Left lung (tissue), 10 donors: ENCODE data around the gene RNF141. TPM values are rescaled to one million over a fixed set of nuclear protein-coding genes. Genes with fewer than 3 reads are reported as not detected.

ENCODE experiments used
- ATAC-seq: fragments of 200-7000 bp; cut with Tn5 transposase; one replicate; pipeline ENCODE4 v1.9.1; 2020; ENCODE audit warnings: moderate library complexity
- DNase-seq, 4 donors: peaks; one replicate each; pipeline ENCODE4 v3.0.0-alpha.2; 2013 to 2020
- H3K27ac ChIP-seq, 2 donors: fragments of 200-600 bp; sonication (generic) in 1 of 2; one replicate each; pipeline versions ENCODE4 v1.5.0 to v1.8.0; 2020 to 2021
- H3K27me3 ChIP-seq, 2 donors: fragments of 200-600 bp; sonication (generic) in 1 of 2; one replicate each; pipeline versions ENCODE4 v1.5.0 to v1.8.0; 2020 to 2021
- H3K36me3 ChIP-seq, 2 donors: fragments of 200-600 bp; sonication (generic) in 1 of 2; one replicate each; pipeline versions ENCODE4 v1.5.0 to v1.8.0; 2020 to 2021
- H3K4me1 ChIP-seq, 2 donors: fragments of 200-600 bp; one replicate each; pipeline ENCODE4 v1.8.0; 2021
- H3K4me3 ChIP-seq, 2 donors: fragments of 200-600 bp; sonication (generic) in 1 of 2; one replicate each; pipeline versions ENCODE4 v1.5.0 to v1.8.0; 2020 to 2021; ENCODE audit warnings: mild to moderate bottlenecking in 1 of 2
- H3K9me3 ChIP-seq, 2 donors: fragments of 200-600 bp; sonication (generic) in 1 of 2; one replicate each; pipeline versions ENCODE4 v1.5.0 to v1.8.0; 2020 to 2021
- intact Hi-C, 2 donors: fragments of 100-400 bp; cut with DNase I; formaldehyde crosslinking; loops; one replicate each; pipeline versions ENCODE4 v1.11.2 to v1.14.2; 2022
- polyA plus RNA-seq, 6 donors: library from polyadenylated mRNA; unstranded; fragments of 120-200 nt; gene quantifications; one replicate each; pipeline ENCODE4 v1.2.1, GENCODE V29; 2013; ENCODE audit not compliant: insufficient read length in 6 of 6
- total RNA-seq, 2 donors: library from RNA; stranded (reverse); fragmentation: NEBNext Ultra II Directional; extraction: Animal tissue kit (Norgen Biotek cat#: 25700); gene quantifications; one replicate each; pipeline ENCODE4 v1.2.1, GENCODE V29; 2021
- TF ChIP-seq, protein P1 (sequence below), 2 donors: fragments of 200-600 bp; sonication (generic) in 1 of 2; IDR thresholded peaks; one replicate each; pipeline versions ENCODE4 v1.5.0 to v1.8.0; 2021; ENCODE audit warnings: antibody characterized with exemption in 2 of 2
- donor health status: DM: no; HTN: yes; CAD: no.
- donor health status: DM: no; HTN: no; CAD: no.

Gene RNF141
- total and polyA plus RNA-seq, 8 donors: 30.4 to 74.7 (median 34.6) TPM

DNA sequence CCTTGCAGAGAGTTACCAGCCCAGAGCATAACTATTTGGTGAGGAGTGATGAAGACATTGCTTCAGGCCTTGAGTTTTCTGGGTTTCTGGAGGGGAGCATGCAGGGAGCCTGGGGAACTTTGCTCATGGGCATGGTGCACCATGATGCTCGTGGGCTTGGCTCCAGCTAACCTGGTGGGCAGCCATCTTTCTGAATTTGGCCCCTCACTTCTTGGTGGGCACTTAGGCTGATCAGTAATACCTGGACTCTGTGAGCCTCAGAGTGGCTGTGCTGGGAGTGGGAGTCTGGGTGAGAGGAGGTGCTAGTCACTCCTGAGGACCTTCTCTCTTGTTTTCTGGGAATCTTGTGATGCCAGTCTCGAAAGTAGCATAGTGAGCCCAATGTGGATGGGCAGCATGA, 55.3 kb downstream of the RNF141 start:
- Histone ChIP-seq H3K27me3 (no peaks in the 10 kb centered on the region), H3K4me3 (no peak overlapping the region), H3K36me3 (peaks cover 0 to 88% of the 10 kb centered on the region in 2 donors), H3K4me1 (peaks cover under 1 to 28% of the 10 kb centered on the region in 2 donors), H3K9me3 (no peaks in the 10 kb centered on the region), H3K27ac (no peak overlapping the region)
- ATAC-seq (no peak), DNase-seq (no peak)
- intact Hi-C loops: no loop called here
- TF ChIP-seq, protein P1, sequence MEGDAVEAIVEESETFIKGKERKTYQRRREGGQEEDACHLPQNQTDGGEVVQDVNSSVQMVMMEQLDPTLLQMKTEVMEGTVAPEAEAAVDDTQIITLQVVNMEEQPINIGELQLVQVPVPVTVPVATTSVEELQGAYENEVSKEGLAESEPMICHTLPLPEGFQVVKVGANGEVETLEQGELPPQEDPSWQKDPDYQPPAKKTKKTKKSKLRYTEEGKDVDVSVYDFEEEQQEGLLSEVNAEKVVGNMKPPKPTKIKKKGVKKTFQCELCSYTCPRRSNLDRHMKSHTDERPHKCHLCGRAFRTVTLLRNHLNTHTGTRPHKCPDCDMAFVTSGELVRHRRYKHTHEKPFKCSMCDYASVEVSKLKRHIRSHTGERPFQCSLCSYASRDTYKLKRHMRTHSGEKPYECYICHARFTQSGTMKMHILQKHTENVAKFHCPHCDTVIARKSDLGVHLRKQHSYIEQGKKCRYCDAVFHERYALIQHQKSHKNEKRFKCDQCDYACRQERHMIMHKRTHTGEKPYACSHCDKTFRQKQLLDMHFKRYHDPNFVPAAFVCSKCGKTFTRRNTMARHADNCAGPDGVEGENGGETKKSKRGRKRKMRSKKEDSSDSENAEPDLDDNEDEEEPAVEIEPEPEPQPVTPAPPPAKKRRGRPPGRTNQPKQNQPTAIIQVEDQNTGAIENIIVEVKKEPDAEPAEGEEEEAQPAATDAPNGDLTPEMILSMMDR (IDR thresholded peaks at IDR 0.05): no peak

DNA sequence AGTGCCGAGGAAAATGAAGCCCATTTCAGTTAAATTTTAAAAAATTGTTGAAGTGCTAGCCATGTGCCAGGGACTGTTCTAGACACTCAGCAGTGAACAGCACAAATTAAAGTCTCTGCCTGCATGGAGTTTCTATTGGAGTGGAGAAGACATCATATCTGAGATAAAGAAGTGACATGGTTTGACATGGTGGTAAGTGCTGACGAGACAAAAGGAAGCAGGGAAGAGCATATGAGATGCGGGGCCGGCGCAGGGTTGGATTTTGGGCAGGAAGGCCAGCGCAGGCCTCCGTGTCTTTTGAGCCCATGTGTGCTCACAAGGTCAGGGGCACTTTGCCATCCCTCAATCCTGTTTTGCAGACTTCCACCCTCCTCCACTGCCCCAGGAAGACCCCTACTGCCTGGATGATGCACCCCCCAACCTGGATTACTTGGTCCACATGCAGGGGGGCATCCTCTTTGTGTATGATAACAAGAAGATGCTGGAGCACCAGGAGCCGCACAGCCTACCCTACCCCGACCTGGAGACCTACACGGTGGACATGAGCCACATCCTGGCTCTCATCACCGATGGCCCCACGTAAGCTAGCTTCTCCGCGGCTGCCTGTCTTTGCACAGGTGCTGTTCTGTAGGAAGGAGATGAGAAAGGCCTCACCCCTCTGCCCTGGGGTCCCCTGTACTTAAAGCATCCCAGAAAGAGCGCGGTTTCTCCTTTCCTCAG, 56.4 kb downstream of the RNF141 start:
- Histone ChIP-seq H3K9me3 (no peaks in the 10 kb centered on the region), H3K4me1 (peaks cover 0 to 18% of the 10 kb centered on the region in 2 donors), H3K27me3 (no peaks in the 10 kb centered on the region), H3K27ac (no peak overlapping the region), H3K36me3 (peaks cover 0 to 95% of the 10 kb centered on the region in 2 donors), H3K4me3 (no peak overlapping the region)
- TF ChIP-seq, protein P1 (IDR thresholded peaks at IDR 0.05): no peak
- intact Hi-C loops: no loop called here
- ATAC-seq: no peak
- DNase-seq: no peak

DNA sequence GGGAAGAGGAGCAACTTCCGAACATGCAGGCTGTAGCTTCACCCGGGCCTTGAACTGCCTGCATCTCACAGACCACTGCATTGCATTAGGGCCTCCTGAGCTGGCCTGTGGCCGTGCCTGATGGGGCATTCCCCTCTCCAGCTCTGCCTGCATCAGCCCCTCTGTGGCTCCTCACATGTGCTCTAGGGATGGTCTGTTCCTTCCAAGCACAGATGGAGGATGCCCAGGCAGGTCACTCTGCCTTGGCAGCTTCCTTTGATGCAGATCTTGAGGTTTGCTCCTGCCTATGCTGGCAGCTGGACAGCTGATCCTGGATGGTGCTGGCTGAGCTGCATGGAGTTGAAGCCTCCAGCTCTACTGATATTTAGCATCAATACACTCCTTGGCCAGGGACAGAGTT, 57.4 kb downstream of the RNF141 start:
- Histone ChIP-seq H3K27ac (no peak overlapping the region), H3K4me3 (no peak overlapping the region), H3K4me1 (peaks cover 0 to 8% of the 10 kb centered on the region in 2 donors), H3K9me3 (no peaks in the 10 kb centered on the region), H3K27me3 (no peaks in the 10 kb centered on the region), H3K36me3 (peaks cover 0 to 94% of the 10 kb centered on the region in 2 donors)
- DNase-seq (no peak), ATAC-seq (no peak)
- intact Hi-C loops: no loop called here
- TF ChIP-seq, protein P1 (IDR thresholded peaks at IDR 0.05): no peak

DNA sequence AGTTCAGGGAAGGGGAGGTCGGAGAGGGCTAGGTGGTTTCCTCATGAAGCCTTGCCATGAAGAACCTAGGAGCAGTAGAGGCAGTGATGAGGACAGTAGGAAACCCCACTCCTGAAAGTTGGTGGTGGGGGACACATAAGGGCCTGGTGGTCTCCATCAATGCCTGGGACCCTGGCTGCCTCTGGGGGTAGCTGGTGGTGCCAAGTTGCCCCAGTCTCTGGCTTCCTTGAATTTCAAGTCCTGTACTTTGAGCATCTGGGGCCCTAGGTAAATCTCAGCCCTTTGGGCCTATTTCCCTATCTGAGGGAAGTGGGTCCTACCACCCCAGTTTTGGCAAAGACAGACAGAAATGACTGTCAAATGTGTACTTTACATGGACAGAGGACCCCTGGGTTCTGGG, 57.8 kb downstream of the RNF141 start:
- intact Hi-C loops: no loop called here
- Histone ChIP-seq H3K9me3 (no peaks in the 10 kb centered on the region), H3K27ac (no peak overlapping the region), H3K36me3 (peaks cover 0 to 94% of the 10 kb centered on the region in 2 donors), H3K27me3 (no peaks in the 10 kb centered on the region), H3K4me3 (no peak overlapping the region), H3K4me1 (peaks cover 0 to 3% of the 10 kb centered on the region in 2 donors)
- TF ChIP-seq, protein P1 (IDR thresholded peaks at IDR 0.05): no peak
- DNase-seq (no peak), ATAC-seq (no peak)

DNA sequence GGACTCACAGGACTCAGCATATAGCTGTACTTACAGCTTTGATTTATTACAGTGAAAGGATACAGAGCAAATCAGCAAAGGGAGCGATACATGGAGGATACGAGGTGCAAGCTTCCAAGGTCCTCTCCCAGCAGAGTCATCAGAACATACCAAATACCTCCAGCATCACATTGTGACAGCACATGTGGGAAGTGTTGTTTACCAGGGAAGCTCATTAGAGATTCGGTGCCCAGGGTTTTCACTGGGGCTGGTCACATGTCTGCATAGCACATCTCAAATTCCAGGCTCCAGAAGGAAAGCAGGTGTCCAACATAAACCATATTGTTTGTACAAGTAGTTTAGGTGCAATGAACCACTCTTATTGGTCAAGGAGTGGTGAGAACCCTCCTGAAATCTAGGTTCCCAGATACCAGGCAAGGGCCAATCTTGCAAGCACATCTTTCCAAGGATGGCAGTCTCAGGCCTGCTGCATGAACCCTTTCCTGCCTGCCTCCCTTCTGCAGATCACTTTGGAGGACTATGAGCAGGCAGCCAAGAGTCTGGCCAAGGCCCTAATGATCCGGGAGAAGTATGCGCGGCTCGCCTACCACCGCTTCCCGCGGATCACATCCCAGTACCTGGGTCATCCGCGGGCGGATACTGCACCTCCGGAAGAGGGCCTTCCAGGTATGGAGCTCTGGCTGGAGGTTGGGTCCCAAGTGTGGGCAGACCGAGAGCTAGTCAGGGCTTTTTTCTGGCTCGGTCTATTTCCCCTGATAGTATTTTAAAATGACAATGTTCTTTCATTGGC, 59.2 kb downstream of the RNF141 start:
- DNase-seq (no peak), ATAC-seq (no peak)
- no peaks in the 10 kb centered on the region for H3K27me3 ChIP-seq
- peaks cover 0 to 91% of the 10 kb centered on the region in 2 donors for H3K36me3 ChIP-seq
- intact Hi-C loops: no loop called here
- TF ChIP-seq, protein P1 (IDR thresholded peaks at IDR 0.05): no peak
- H3K4me1 ChIP-seq: no peaks in the 10 kb centered on the region
- H3K9me3 ChIP-seq: no peaks in the 10 kb centered on the region
- no peak overlapping the region for H3K27ac ChIP-seq
- H3K4me3 ChIP-seq: no peak overlapping the region
